ENCODE results near the gene PHF1.
"Not testable (repeated sequence)": the region's sequence is repeated elsewhere in the genome, so short reads cannot be mapped to it uniquely, and the experiment has no call there.

Gene PHF1

GRCh38 chr6:33375143-33375671 lies 35.6 kb upstream of the PHF1 start:
- no peaks in the 10 kb centered on the region for H3K79me2 ChIP-seq (ENCODE audit: control insufficient read depth, insufficient read depth, low read length, unreplicated experiment)
- peaks cover 25% of the 10 kb centered on the region for H3K4me1 ChIP-seq (ENCODE audit: control insufficient read depth, insufficient read depth, low read length, unreplicated experiment)
- H3K27me3 ChIP-seq (ENCODE audit: insufficient read depth, low read length): no peaks in the 10 kb centered on the region
- no peaks in the 10 kb centered on the region for H3K36me3 ChIP-seq (ENCODE audit: insufficient read depth, low read length)
- no peak overlapping the region; the same call in 1 of the 2 replicates for H3K4me3 ChIP-seq (ENCODE audit: low read depth, low read length)
- peak overlapping the region; percentile 65 for H3K27ac ChIP-seq (ENCODE audit: low read depth, low read length)
- H2AFZ ChIP-seq (ENCODE audit: low read length, unreplicated experiment): no peak overlapping the region

- H3K4me1 ChIP-seq (ENCODE audit: control insufficient read depth, insufficient read depth, low read length, unreplicated experiment): peaks cover 25% of the 10 kb centered on the region
- H3K36me3 ChIP-seq (ENCODE audit: insufficient read depth, low read length): no peaks in the 10 kb centered on the region
- H3K27ac ChIP-seq (ENCODE audit: low read depth, low read length): no peak overlapping the region
- H3K4me3 ChIP-seq (ENCODE audit: low read depth, low read length): peak overlapping the region; percentile 36; the same call in 1 of the 2 replicates
- H3K27me3 ChIP-seq (ENCODE audit: insufficient read depth, low read length): no peaks in the 10 kb centered on the region
- H3K79me2 ChIP-seq (ENCODE audit: control insufficient read depth, insufficient read depth, low read length, unreplicated experiment): no peaks in the 10 kb centered on the region
- peak overlapping the region; percentile 57 for H2AFZ ChIP-seq (ENCODE audit: low read length, unreplicated experiment)
Measured at GRCh38 chr6:33377171-33377570, 33.6 kb upstream of the PHF1 start.

- H3K27ac ChIP-seq (ENCODE audit: low read depth, low read length); H3K36me3 ChIP-seq (ENCODE audit: insufficient read depth, low read length); H3K27me3 ChIP-seq (ENCODE audit: insufficient read depth, low read length): not testable (repeated sequence)
Measured at GRCh38 chr6:33379184-33379583, 31.6 kb upstream of the PHF1 start.

GRCh38 chr6:33380272-33380981 lies 30.4 kb upstream of the PHF1 start:
- no peak overlapping the region for H2AFZ ChIP-seq (ENCODE audit: low read length, unreplicated experiment)
- H3K79me2 ChIP-seq (ENCODE audit: control insufficient read depth, insufficient read depth, low read length, unreplicated experiment): no peaks in the 10 kb centered on the region
- no peaks in the 10 kb centered on the region for H3K27me3 ChIP-seq (ENCODE audit: insufficient read depth, low read length)
- H3K4me3 ChIP-seq (ENCODE audit: low read depth, low read length): no peak overlapping the region
- H3K4me1 ChIP-seq (ENCODE audit: control insufficient read depth, insufficient read depth, low read length, unreplicated experiment): peaks cover 17% of the 10 kb centered on the region
- no peaks in the 10 kb centered on the region for H3K36me3 ChIP-seq (ENCODE audit: insufficient read depth, low read length)
- no peak overlapping the region for H3K27ac ChIP-seq (ENCODE audit: low read depth, low read length)

More at GRCh38 chr6:33379184-33379583, 31.6 kb upstream of the PHF1 start:
- peaks cover 24% of the 10 kb centered on the region for H3K4me1 ChIP-seq (ENCODE audit: control insufficient read depth, insufficient read depth, low read length, unreplicated experiment)
- H2AFZ ChIP-seq (ENCODE audit: low read length, unreplicated experiment); H3K4me3 ChIP-seq (ENCODE audit: low read depth, low read length); H3K79me2 ChIP-seq (ENCODE audit: control insufficient read depth, insufficient read depth, low read length, unreplicated experiment): not testable (repeated sequence)

- H2AFZ ChIP-seq (ENCODE audit: low read length, unreplicated experiment): no peak overlapping the region
- H3K27me3 ChIP-seq (ENCODE audit: insufficient read depth, low read length): no peaks in the 10 kb centered on the region
Measured at GRCh38 chr6:33383427-33384185, 27.2 kb upstream of the PHF1 start.

GRCh38 chr6:33384581-33385020 lies 26.2 kb upstream of the PHF1 start:
- Histone ChIP-seq H3K27me3 (ENCODE audit: insufficient read depth, low read length) (no peaks in the 10 kb centered on the region), H2AFZ (ENCODE audit: low read length, unreplicated experiment) (no peak overlapping the region), H3K36me3 (ENCODE audit: insufficient read depth, low read length) (no peaks in the 10 kb centered on the region), H3K79me2 (ENCODE audit: control insufficient read depth, insufficient read depth, low read length, unreplicated experiment) (no peaks in the 10 kb centered on the region), H3K27ac (ENCODE audit: low read depth, low read length) (no peak overlapping the region), H3K4me3 (ENCODE audit: low read depth, low read length) (no peak overlapping the region), H3K4me1 (ENCODE audit: control insufficient read depth, insufficient read depth, low read length, unreplicated experiment) (peaks cover 4% of the 10 kb centered on the region)

More at GRCh38 chr6:33383427-33384185, 27.2 kb upstream of the PHF1 start:
- no peak overlapping the region for H3K4me3 ChIP-seq (ENCODE audit: low read depth, low read length)
- no peak overlapping the region for H3K27ac ChIP-seq (ENCODE audit: low read depth, low read length)
- H3K4me1 ChIP-seq (ENCODE audit: control insufficient read depth, insufficient read depth, low read length, unreplicated experiment): peaks cover 4% of the 10 kb centered on the region
- H3K79me2 ChIP-seq (ENCODE audit: control insufficient read depth, insufficient read depth, low read length, unreplicated experiment): no peaks in the 10 kb centered on the region
- H3K36me3 ChIP-seq (ENCODE audit: insufficient read depth, low read length): no peaks in the 10 kb centered on the region

GRCh38 chr6:33390173-33390572 lies 20.6 kb upstream of the PHF1 start:
- peaks cover 24% of the 10 kb centered on the region for H3K4me1 ChIP-seq (ENCODE audit: control insufficient read depth, insufficient read depth, low read length, unreplicated experiment)
- H3K27me3 ChIP-seq (ENCODE audit: insufficient read depth, low read length): no peaks in the 10 kb centered on the region
- no peak overlapping the region for H3K4me3 ChIP-seq (ENCODE audit: low read depth, low read length)
- no peak overlapping the region for H2AFZ ChIP-seq (ENCODE audit: low read length, unreplicated experiment)
- H3K36me3 ChIP-seq (ENCODE audit: insufficient read depth, low read length): no peaks in the 10 kb centered on the region
- H3K27ac ChIP-seq (ENCODE audit: low read depth, low read length): no peak overlapping the region
- H3K79me2 ChIP-seq (ENCODE audit: control insufficient read depth, insufficient read depth, low read length, unreplicated experiment): peaks cover 33% of the 10 kb centered on the region

GRCh38 chr6:33390767-33391277 lies 20.0 kb upstream of the PHF1 start:
- peak overlapping the region; percentile 59 for H3K4me3 ChIP-seq (ENCODE audit: low read depth, low read length)
- no peaks in the 10 kb centered on the region for H3K27me3 ChIP-seq (ENCODE audit: insufficient read depth, low read length)
- H3K79me2 ChIP-seq (ENCODE audit: control insufficient read depth, insufficient read depth, low read length, unreplicated experiment): peaks cover 39% of the 10 kb centered on the region
- peak overlapping the region; percentile 85 for H2AFZ ChIP-seq (ENCODE audit: low read length, unreplicated experiment)
- peak overlapping the region; percentile 85 for H3K27ac ChIP-seq (ENCODE audit: low read depth, low read length)
- peaks cover 30% of the 10 kb centered on the region for H3K4me1 ChIP-seq (ENCODE audit: control insufficient read depth, insufficient read depth, low read length, unreplicated experiment)
- no peaks in the 10 kb centered on the region for H3K36me3 ChIP-seq (ENCODE audit: insufficient read depth, low read length)

- H3K27ac ChIP-seq (ENCODE audit: low read depth, low read length): peak within 1 kb of the TSS; percentile 87
Measured at GRCh38 chr6:33391278-33391921, 19.4 kb upstream of the PHF1 start, which contains the start of gene KIFC1. Gene KIFC1, plus strand, starts transcription at chr6:33391823. Its CDS starts 163 bp downstream, at chr6:33391986.

GRCh38 chr6:33391922-33392594 lies 18.8 kb upstream of the PHF1 start:
- peaks cover 50% of the 10 kb centered on the region for H3K79me2 ChIP-seq (ENCODE audit: control insufficient read depth, insufficient read depth, low read length, unreplicated experiment)
- H2AFZ ChIP-seq (ENCODE audit: low read length, unreplicated experiment): peak overlapping the region; percentile 33
- peak overlapping the region; percentile 94 for H3K4me3 ChIP-seq (ENCODE audit: low read depth, low read length)
- peaks cover 30% of the 10 kb centered on the region for H3K4me1 ChIP-seq (ENCODE audit: control insufficient read depth, insufficient read depth, low read length, unreplicated experiment)
- no peaks in the 10 kb centered on the region for H3K36me3 ChIP-seq (ENCODE audit: insufficient read depth, low read length)
- peak overlapping the region; percentile 87 for H3K27ac ChIP-seq (ENCODE audit: low read depth, low read length)
- H3K27me3 ChIP-seq (ENCODE audit: insufficient read depth, low read length): no peaks in the 10 kb centered on the region

More at GRCh38 chr6:33391278-33391921, 19.4 kb upstream of the PHF1 start, which contains the start of gene KIFC1:
- H3K79me2 ChIP-seq (ENCODE audit: control insufficient read depth, insufficient read depth, low read length, unreplicated experiment): peaks cover 45% of the 10 kb centered on the region
- no peaks in the 10 kb centered on the region for H3K27me3 ChIP-seq (ENCODE audit: insufficient read depth, low read length)
- peak within 1 kb of the TSS; percentile 85 for H2AFZ ChIP-seq (ENCODE audit: low read length, unreplicated experiment)
- peaks cover 30% of the 10 kb centered on the region for H3K4me1 ChIP-seq (ENCODE audit: control insufficient read depth, insufficient read depth, low read length, unreplicated experiment)
- no peaks in the 10 kb centered on the region for H3K36me3 ChIP-seq (ENCODE audit: insufficient read depth, low read length)
- peak within 1 kb of the TSS; percentile 94 for H3K4me3 ChIP-seq (ENCODE audit: low read depth, low read length)

Measured in ACC112 (cell line).